RPMI7951 (cell line): ENCODE results near the gene NEIL3. TPM values are rescaled to one million over a fixed set of nuclear protein-coding genes. Genes with fewer than 3 reads are reported as not detected.

Source experiments
- DNase-seq: peaks from one replicate; pipeline ENCODE4 v3.0.0-alpha.2; 2012; ENCODE audit warnings: low read depth
- total RNA-seq: library from RNA; depleted of rRNA; stranded (reverse); fragments of >200 nt; shearing (Covaris generic); gene quantifications from 2 replicates; pipeline ENCODE4 v1.2.3, GENCODE V29; 2014

Gene NEIL3
- total RNA-seq, 1 experiment from 2014 or later, result 17.3 TPM

- DNase-seq, result no peak
These were observed 59.7 kb downstream of the NEIL3 start for GRCh38 chr4:177369372-177369771.

GRCh38 chr4:177371461-177371860 lies 61.8 kb downstream of the NEIL3 start:
- no peak for DNase-seq

GRCh38 chr4:177374966-177375365 lies 65.3 kb downstream of the NEIL3 start:
- DNase-seq, result no peak

- no peak for DNase-seq
These were observed 65.7 kb downstream of the NEIL3 start for GRCh38 chr4:177375372-177375771.

GRCh38 chr4:177376024-177376423 lies 66.3 kb downstream of the NEIL3 start:
- peak; percentile 22 for DNase-seq

- peak; percentile 5 for DNase-seq
These were observed 71.1 kb downstream of the NEIL3 start for GRCh38 chr4:177380730-177381287.

GRCh38 chr4:177381762-177382310 lies 72.2 kb downstream of the NEIL3 start:
- DNase-seq, result no peak

GRCh38 chr4:177384856-177385397 lies 75.3 kb downstream of the NEIL3 start:
- DNase-seq, result no peak

- DNase-seq, result no peak
These were observed 76.1 kb downstream of the NEIL3 start for GRCh38 chr4:177385576-177386277.

- no peak for DNase-seq
These were observed 76.7 kb downstream of the NEIL3 start for GRCh38 chr4:177386278-177386815.

- no peak for DNase-seq
These were observed 81.6 kb downstream of the NEIL3 start for GRCh38 chr4:177391287-177391686.

GRCh38 chr4:177391953-177392352 lies 82.3 kb downstream of the NEIL3 start:
- DNase-seq, result no peak

GRCh38 chr4:177393236-177393635 lies 83.6 kb downstream of the NEIL3 start:
- DNase-seq, result no peak

GRCh38 chr4:177396352-177396751 lies 86.7 kb downstream of the NEIL3 start:
- DNase-seq, result no peak

GRCh38 chr4:177400030-177400429 lies 90.4 kb downstream of the NEIL3 start:
- no peak for DNase-seq

- no peak for DNase-seq
These were observed 92.1 kb downstream of the NEIL3 start for GRCh38 chr4:177401658-177402273.

- DNase-seq, result no peak
These were observed 94.1 kb downstream of the NEIL3 start for GRCh38 chr4:177403746-177404145.

- DNase-seq, result no peak
These were observed 94.7 kb downstream of the NEIL3 start for GRCh38 chr4:177404342-177404741.

- no peak for DNase-seq
These were observed 95.3 kb downstream of the NEIL3 start for GRCh38 chr4:177404986-177405385.

- peak; percentile 6 for DNase-seq
These were observed 95.8 kb downstream of the NEIL3 start for GRCh38 chr4:177405508-177405907.

- no peak for DNase-seq
These were observed 98.3 kb downstream of the NEIL3 start for GRCh38 chr4:177408023-177408422.

- no peak for DNase-seq
These were observed 100.9 kb downstream of the NEIL3 start for GRCh38 chr4:177410566-177410965.
